Activated CD8-positive, alpha-beta memory T cell treated with anti-CD3 and anti-CD28 coated beads for 1 hour (primary cell): ENCODE results near the gene ABHD17A.

ENCODE experiments used
- DNase-seq, 2 donors: peaks; one replicate each; pipeline ENCODE4 v3.0.0-alpha.2; 2020; ENCODE audit warnings: low read depth in 1 of 2; ENCODE audit errors: extremely low read depth in 1 of 2

Gene ABHD17A

GRCh38 chr19:1854542-1855039, 30.7 kb downstream of the ABHD17A start:
- no peak for DNase-seq

- no peak for DNase-seq
Measured at GRCh38 chr19:1854039-1854541, 31.2 kb downstream of the ABHD17A start.

- peak in 1 of 2 donors; percentile 71 for DNase-seq
Measured at GRCh38 chr19:1853295-1854038, 31.8 kb downstream of the ABHD17A start.

- no peak for DNase-seq
Measured at GRCh38 chr19:1852581-1853128, 32.6 kb downstream of the ABHD17A start.

GRCh38 chr19:1851654-1852580, 33.4 kb downstream of the ABHD17A start:
- DNase-seq: peak in 1 of 2 donors; percentile 52

GRCh38 chr19:1850809-1851653, 34.3 kb downstream of the ABHD17A start:
- no peak for DNase-seq

GRCh38 chr19:1849886-1850398, 35.4 kb downstream of the ABHD17A start:
- DNase-seq: no peak

- DNase-seq: no peak
Measured at GRCh38 chr19:1849132-1849474, 36.2 kb downstream of the ABHD17A start.

- DNase-seq: peak; percentile 96
Measured at GRCh38 chr19:1848399-1849131, 36.7 kb downstream of the ABHD17A start, which contains the start of gene REXO1. REXO1 (minus strand) TSS chr19:1848483; CDS start chr19:1848358, 125 bp downstream.

GRCh38 chr19:1847684-1848398, 37.5 kb downstream of the ABHD17A start:
- DNase-seq: no peak

GRCh38 chr19:1847348-1847683, 38.0 kb downstream of the ABHD17A start:
- no peak for DNase-seq

- DNase-seq: no peak
Measured at GRCh38 chr19:1846517-1847204, 38.6 kb downstream of the ABHD17A start.

GRCh38 chr19:1845642-1846041, 39.7 kb downstream of the ABHD17A start:
- no peak for DNase-seq

GRCh38 chr19:1845125-1845515, 40.2 kb downstream of the ABHD17A start:
- DNase-seq: no peak

- no peak for DNase-seq
Measured at GRCh38 chr19:1844513-1845124, 40.7 kb downstream of the ABHD17A start.

GRCh38 chr19:1843646-1844394, 41.5 kb downstream of the ABHD17A start:
- DNase-seq: no peak

- no peak for DNase-seq
Measured at GRCh38 chr19:1843116-1843515, 42.2 kb downstream of the ABHD17A start.
